Muscle of back (tissue), 11 donors: ENCODE measurements around the gene SNAPC2. TPM values are rescaled to one million over a fixed set of nuclear protein-coding genes. Genes with fewer than 3 reads are reported as not detected.
A peak's percentile ranks its signal among the peaks of the same experiment; 100 is the strongest.
"Not testable (repeated sequence)": the region's sequence is repeated elsewhere in the genome, so short reads cannot be mapped to it uniquely, and the experiment has no call there.

Experiments
- DNase-seq, 3 donors: peaks; one replicate each; pipeline versions ENCODE4 v3.0.0 to v3.0.0-alpha.2; 2013
- polyA plus RNA-seq, 10 donors: library from polyadenylated mRNA; unstranded; fragments of 120-200 nt; gene quantifications; one replicate each; pipeline ENCODE4 v1.2.1, GENCODE V29; 2013; ENCODE audit not compliant: insufficient read length in 10 of 10

SNAPC2 gene
- polyA plus RNA-seq, 10 donors, result 11.0 to 20.7 (median 15.7) TPM

DNA sequence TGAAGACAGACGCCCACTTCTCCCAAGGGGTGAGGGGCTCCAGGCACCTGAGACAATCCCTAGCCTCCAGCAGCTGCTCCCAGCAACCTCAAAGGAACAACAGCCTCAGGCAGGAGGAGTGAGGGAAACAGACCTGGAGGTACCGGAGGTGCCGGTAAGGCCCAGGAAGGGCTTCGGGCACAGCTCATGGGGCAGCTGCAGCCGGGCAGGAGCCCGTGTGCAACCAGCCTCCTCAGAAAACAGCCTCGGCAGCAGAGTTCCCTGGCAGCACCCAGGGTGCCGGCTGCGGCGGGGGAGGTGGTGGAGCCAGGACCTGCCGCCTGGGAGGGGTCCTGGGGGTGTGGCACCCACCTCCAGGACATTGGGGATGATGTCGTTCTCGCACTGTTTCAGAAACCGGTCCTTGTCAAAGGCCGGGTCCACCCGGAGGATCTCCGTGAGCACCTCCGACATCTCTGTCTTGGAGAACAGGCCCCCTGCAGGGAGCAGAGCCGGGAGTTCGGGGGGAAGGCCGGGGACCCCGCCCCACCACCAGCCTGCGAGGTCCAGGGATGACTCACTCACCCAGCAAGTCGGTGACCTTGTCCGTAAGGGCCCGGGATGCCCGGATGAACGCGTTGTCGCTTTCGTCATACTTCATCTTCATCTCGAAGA, 12.3 kb downstream of the SNAPC2 start:
- DNase-seq, result no peak

GRCh38 chr19:7932930-7933300, 12.8 kb downstream of the SNAPC2 start:
- no peak for DNase-seq

DNA sequence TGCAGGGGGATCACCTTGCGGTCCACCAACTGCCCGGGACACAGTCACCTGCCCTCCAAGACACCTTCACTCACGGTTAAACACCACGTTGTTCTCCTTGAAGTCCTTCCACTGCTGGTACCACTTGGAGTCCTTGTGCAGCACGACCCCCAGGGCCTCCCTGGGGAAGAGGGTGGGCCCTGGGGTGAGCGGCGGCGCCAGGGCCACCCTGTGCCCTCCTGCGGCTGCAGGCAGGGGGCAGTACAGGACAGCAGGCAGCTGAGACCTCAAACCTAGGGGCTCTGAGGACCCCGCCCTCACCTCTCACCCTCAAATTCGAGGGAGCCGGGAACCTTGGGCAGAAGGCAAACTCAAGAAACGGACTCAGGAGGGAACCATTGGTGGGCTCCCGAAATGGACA, 13.3 kb downstream of the SNAPC2 start:
- no peak for DNase-seq

- no peak for DNase-seq
Observed at GRCh38 chr19:7933828-7934725, 13.9 kb downstream of the SNAPC2 start.

DNA sequence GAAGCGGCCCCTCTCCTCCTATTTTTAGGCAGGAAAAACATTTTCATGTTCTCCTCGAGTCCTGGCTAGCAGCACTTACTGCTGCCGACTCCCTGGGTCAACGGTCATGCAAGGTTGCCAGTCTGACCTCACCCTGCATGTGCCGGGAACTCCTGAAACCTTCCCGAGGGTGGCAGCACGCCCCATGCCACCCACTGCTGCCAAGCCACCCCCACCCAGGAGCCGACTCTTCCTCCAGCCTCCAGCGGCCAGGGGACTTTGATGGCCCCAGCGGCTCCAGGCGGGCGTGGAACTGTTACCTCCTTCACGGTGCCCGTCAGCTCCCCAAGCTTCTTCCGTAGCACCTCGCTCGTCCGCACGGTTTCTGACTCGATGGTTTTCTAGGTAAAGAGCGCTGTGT, 14.6 kb downstream of the SNAPC2 start:
- no peak for DNase-seq

- no peak for DNase-seq
Observed at GRCh38 chr19:7940841-7941240, 20.7 kb downstream of the SNAPC2 start.

DNA sequence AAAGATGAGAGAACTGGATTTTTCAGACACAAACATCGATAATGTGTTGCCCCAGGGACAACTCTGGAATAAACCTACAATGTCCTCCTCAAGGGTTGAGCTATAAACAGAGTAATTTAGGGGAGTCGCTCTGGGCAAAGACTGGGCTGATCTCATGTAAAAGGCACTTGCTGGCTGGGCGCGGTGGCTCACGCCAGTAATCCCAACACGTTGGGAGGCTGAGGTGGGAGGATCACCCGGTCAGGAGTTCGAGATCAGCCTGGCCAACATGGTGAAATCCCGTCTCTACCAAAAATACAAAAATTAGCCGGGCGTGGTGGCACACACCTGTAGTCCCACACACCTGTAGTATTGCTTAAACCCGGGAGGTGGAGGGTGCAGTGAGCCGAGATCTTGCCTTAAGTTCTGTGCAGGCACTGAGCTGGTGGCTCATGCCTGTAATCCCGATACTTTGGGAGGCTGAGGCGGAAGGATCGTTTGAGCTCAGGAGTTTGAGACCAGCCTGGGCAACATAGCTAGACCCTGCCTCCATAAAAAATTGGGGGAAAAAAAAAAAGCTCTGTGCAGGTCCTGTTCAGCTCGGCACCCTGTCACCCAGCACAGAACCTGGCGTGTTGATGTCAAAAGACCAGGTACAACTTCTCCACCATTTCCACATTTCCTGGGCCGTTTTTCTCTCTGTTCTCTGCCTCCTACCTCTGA, 21.9 kb downstream of the SNAPC2 start:
- no peak for DNase-seq

DNA sequence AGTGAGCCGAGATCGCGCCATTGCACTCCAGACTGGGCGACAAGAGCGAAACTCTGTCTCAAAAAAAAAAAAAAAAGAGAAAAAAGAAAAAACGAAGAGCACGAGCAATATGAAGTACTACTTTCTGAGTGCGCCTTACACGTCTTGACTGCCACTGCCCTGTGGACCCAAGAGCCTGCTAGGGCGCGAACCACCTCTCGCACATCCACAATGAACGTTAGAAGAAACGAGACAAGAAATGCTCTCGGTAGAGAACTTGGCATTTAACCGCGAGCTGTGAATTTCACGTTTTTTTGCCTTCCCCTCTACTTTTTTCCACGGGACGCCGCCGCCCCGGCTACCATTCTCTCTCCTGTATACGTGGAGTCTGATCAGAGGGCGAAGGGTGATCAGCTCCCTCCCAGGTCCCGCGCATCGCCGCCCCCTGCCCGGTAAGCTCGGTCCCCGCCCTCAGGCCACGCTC, 22.9 kb downstream of the SNAPC2 start:
- DNase-seq, result no peak

DNA sequence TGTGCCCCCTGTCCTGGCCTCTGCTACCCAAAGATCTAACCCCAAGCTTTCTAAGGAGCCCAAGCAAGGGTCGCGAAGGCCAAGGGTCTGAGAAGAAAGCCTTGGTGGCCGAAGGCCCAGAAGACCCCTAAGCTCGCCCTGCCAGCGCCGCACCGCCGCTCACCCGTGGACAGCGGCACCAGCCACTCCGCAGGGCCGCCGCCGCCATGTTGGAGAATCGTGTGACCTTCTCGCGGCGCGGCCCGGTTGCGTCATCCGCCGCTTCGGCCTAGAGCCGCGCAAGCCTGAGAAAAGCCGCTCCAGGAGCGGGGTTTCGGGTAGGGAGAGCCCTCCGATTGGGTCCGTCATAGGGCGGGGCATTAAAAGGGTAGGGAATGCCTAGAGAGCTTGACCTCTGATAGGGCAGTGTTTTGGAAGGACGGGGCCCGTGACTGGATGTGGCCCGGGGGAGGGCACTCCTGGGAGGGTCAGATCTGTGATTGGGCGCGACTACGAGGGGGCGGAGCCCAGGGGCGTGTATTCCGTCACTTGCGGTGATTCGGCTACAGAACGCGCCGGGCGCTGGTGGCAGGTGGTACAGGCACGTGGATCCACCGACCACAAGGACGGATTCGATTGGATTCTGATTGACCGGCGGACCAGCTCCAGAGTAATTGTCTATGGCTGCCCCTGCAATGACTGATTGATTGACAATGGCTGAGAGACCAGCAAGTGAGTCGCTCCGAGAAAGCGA, 23.5 kb downstream of the SNAPC2 start, which contains the start of gene TIMM44:
Gene TIMM44 (minus strand): TSS at position 223 of the 733 bp plus-strand sequence. CDS start 15 bp downstream, at position 208.
- DNase-seq, result peak; percentile 99 to 100 (median 99)

DNA sequence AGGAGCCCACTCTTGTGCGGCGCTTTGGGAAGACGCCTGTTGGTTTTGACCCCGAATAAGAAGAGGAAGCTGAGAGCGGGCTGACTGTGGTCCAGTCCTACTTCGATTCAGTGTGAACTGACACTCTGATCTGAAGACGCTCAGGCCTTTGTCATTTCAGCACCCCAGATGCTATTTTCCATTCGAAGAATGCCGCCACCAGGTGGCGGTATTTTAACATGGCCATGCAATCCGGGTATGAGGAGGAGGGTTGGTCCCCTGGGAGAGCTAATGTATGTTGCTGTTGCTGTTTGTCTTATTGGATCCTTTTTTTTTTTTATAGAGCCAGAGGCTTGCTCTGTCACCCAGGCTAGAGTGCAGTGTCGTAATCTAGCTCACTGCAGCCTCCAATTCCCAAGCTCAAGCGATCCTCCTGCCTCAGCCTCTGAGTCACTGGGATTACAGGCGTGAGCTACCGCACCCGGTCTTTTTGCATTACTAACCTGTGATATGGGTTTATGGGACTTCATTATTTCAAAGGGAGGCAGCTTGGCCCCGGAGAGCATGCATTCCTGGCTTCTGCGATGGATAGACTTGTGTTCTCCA, 24.1 kb downstream of the SNAPC2 start:
- DNase-seq, result peak; percentile 94 to 96 (median 94)

- no peak for DNase-seq
Observed at GRCh38 chr19:7947939-7948338, 27.8 kb downstream of the SNAPC2 start.

DNA sequence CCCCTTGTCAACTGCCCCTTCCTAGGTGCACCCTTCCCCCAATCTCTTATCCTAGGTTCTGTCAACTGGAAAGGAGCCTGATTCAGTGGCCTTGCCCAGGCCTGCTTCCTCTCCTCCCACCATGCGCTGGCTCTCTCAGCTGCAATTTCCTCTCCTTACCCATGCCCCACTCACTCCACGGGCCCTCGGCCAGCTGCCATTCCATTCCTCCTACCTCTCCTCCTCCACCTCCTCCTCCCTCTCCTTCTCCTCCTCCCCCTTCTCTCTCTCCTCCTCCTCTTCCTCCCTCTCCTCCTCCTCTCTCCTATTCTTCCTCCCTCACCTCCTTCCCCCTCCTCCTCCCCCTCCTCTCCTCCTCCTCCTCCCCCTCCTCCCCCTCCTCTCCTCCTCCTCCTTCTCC, 32.9 kb downstream of the SNAPC2 start:
- DNase-seq, result no peak

DNA sequence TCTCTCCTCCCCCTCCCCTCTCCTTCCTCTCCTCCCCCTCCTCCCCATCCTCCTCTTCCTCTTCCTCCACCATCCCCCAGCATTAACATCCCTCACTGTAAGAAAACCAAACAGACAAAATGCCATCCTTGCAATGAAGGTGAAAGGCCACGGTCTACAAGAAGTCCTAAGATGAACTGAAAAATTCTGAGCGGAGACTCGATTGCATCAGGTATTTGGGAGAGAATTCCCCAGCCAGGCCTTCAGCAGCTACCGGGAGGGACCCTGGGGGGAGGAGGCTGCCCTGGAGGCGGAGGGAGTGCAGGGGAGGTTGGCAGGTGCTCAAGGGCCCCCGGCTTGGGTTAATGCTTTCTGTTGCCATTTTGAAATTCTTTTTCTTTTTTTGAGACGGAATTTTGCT, 33.4 kb downstream of the SNAPC2 start:
- no peak for DNase-seq

DNA sequence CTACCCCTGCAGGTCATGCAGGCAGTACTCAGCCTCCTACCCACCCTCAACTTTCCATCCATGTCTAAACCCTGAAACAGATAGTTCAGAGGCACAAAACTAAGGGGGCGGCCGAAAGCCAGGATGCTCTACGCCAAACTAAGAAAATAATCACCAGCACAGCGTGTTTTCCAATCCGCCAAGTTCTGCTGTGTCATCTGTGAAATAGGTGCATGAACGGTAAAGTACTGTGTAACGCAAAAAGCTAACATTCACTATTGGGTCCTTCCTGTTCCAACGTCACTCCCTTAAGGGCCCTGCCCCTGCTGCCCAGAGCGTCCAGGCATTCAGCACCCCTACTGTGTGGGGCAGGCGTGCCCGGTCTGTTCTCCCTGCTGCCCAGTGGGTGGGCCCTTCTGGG, 35.6 kb downstream of the SNAPC2 start:
- DNase-seq, result no peak

- no peak for DNase-seq
Observed at GRCh38 chr19:7959211-7959610, 39.1 kb downstream of the SNAPC2 start.

DNA sequence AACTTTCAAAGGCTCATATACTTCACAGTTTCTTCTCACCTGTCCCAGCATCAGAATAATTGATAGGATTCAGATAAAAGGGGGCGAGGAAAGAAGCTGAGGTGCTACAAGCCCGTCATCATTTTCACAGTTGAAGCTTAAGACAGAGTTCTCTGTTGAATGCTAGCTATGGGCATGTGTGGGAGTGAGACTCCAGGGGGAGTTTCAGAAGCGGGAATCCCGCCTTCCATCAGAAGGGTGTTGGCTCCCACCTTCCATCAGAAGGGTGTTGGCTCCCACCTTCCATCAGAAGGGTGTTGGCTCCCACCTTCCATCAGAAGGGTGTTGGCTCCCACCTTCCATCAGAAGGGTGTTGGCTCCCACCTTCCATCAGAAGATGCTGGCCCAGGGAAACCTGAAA, 40.9 kb downstream of the SNAPC2 start:
- DNase-seq, result not testable (repeated sequence)

DNA sequence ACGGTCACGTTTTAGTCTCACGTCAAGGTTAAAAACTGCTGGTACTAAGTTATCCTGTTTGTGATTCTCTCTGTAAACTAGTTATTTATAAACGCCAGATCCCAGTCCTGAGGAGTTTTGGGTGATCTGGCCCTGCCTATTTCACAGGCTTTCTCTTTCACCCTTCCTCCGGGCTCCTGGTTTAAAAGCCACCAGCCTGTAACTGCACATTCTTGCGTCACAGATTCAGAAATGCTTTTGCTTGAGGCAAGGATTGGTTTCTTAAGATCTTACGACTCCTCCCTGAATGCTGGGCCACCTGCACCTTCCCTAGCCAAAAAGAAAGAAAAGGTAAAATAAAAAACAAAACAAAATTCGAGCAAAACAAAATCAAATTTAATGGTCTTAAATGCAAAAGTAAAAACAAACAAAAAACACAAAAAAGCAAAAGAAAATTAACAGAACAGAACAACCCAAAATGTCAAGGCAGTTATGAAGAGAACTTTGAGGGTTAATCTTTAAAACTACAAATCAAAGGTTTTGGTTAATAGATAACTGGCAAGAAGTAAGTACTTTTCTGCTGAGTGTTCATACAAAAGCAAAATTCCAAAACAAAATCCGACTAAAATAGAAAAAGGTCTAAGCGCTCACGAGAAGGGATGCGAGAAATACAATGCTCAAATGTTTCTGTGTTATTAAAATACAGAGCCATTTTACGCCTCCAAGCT, 41.9 kb downstream of the SNAPC2 start:
- no peak for DNase-seq

- DNase-seq, result no peak
Observed at GRCh38 chr19:7962644-7963268, 42.6 kb downstream of the SNAPC2 start.

- DNase-seq, result no peak
Observed at GRCh38 chr19:7963566-7963965, 43.4 kb downstream of the SNAPC2 start.

- no peak for DNase-seq
Observed at GRCh38 chr19:7965259-7965841, 45.2 kb downstream of the SNAPC2 start.
